KOPT-K1 (cell line): ENCODE results near the gene MITF.
"Not testable (repeated sequence)": the region's sequence is repeated elsewhere in the genome, so short reads cannot be mapped to it uniquely, and the experiment has no call there.

Experiments used
- H3K27ac ChIP-seq: fragments of 200-600 bp; sonication (generic); 2 replicates; pipeline ENCODE4 v1.5.1; 2016; ENCODE audit warnings: antibody characterized with exemption, mild to moderate bottlenecking, low read depth, low read length; ENCODE audit not compliant: poor library complexity, severe bottlenecking
- H3K36me3 ChIP-seq: fragments of 200-600 bp; sonication (generic); 2 replicates; pipeline ENCODE4 v1.5.1; 2017; ENCODE audit warnings: antibody characterized with exemption, mild to moderate bottlenecking, low read length, moderate library complexity; ENCODE audit not compliant: insufficient read depth
- H3K9me3 ChIP-seq: fragments of 200-600 bp; sonication (generic); 2 replicates; pipeline ENCODE4 v1.5.1; 2017; ENCODE audit warnings: antibody characterized with exemption, low read length, mild to moderate bottlenecking; ENCODE audit not compliant: insufficient read depth, poor library complexity, severe bottlenecking

The MITF gene

GRCh38 chr3:69784954-69785514 lies 45.8 kb downstream of the MITF start:
- Histone ChIP-seq H3K27ac (no peak overlapping the region), H3K9me3 (no peaks in the 10 kb centered on the region), H3K36me3 (no peaks in the 10 kb centered on the region)

- no peaks in the 10 kb centered on the region for H3K36me3 ChIP-seq
- H3K9me3 ChIP-seq, result no peaks in the 10 kb centered on the region
- H3K27ac ChIP-seq, result no peak overlapping the region
These were observed 46.6 kb downstream of the MITF start for GRCh38 chr3:69785769-69786320.

GRCh38 chr3:69786854-69787253 lies 47.6 kb downstream of the MITF start:
- Histone ChIP-seq H3K27ac (no peak overlapping the region), H3K9me3 (no peaks in the 10 kb centered on the region)

GRCh38 chr3:69787436-69788168 lies 48.3 kb downstream of the MITF start:
- no peaks in the 10 kb centered on the region for H3K36me3 ChIP-seq
- no peak overlapping the region for H3K27ac ChIP-seq

More at GRCh38 chr3:69786854-69787253, 47.6 kb downstream of the MITF start:
- H3K36me3 ChIP-seq, result no peaks in the 10 kb centered on the region

GRCh38 chr3:69791106-69791505 lies 51.8 kb downstream of the MITF start:
- Histone ChIP-seq H3K36me3 (no peaks in the 10 kb centered on the region), H3K27ac (no peak overlapping the region)

More at GRCh38 chr3:69787436-69788168, 48.3 kb downstream of the MITF start:
- no peaks in the 10 kb centered on the region for H3K9me3 ChIP-seq

GRCh38 chr3:69791919-69792399 lies 52.7 kb downstream of the MITF start:
- H3K36me3 ChIP-seq, result no peaks in the 10 kb centered on the region
- H3K27ac ChIP-seq, result no peak overlapping the region
- no peaks in the 10 kb centered on the region for H3K9me3 ChIP-seq

More at GRCh38 chr3:69791106-69791505, 51.8 kb downstream of the MITF start:
- H3K9me3 ChIP-seq, result no peaks in the 10 kb centered on the region

GRCh38 chr3:69796126-69796525 lies 56.9 kb downstream of the MITF start:
- not testable (repeated sequence) for H3K9me3 ChIP-seq, H3K27ac ChIP-seq, H3K36me3 ChIP-seq

- Histone ChIP-seq H3K9me3 (no peaks in the 10 kb centered on the region), H3K36me3 (no peaks in the 10 kb centered on the region), H3K27ac (no peak overlapping the region)
These were observed 64.5 kb downstream of the MITF start for GRCh38 chr3:69803681-69804270.

- Histone ChIP-seq H3K36me3 (no peaks in the 10 kb centered on the region), H3K27ac (no peak overlapping the region), H3K9me3 (no peaks in the 10 kb centered on the region)
These were observed 66.2 kb downstream of the MITF start for GRCh38 chr3:69805491-69805890.

- Histone ChIP-seq H3K36me3 (no peaks in the 10 kb centered on the region), H3K9me3 (no peaks in the 10 kb centered on the region), H3K27ac (no peak overlapping the region)
These were observed 67.6 kb downstream of the MITF start for GRCh38 chr3:69806735-69807438.

GRCh38 chr3:69807674-69808073 lies 68.4 kb downstream of the MITF start:
- H3K9me3 ChIP-seq, result no peaks in the 10 kb centered on the region
- H3K36me3 ChIP-seq, result no peaks in the 10 kb centered on the region
- H3K27ac ChIP-seq, result no peak overlapping the region

GRCh38 chr3:69809076-69809835 lies 70.0 kb downstream of the MITF start:
- Histone ChIP-seq H3K27ac (no peak overlapping the region), H3K9me3 (no peaks in the 10 kb centered on the region), H3K36me3 (no peaks in the 10 kb centered on the region)

GRCh38 chr3:69811452-69812401 lies 72.5 kb downstream of the MITF start:
- Histone ChIP-seq H3K27ac (no peak overlapping the region), H3K9me3 (no peaks in the 10 kb centered on the region), H3K36me3 (no peaks in the 10 kb centered on the region)
